ENCODE results near the gene PPRC1. TPM values are rescaled to one million over a fixed set of nuclear protein-coding genes. Genes with fewer than 3 reads are reported as not detected.

PPRC1 gene
- total RNA-seq, 1 donor from 2014 or later, result 11.7 TPM

DNA sequence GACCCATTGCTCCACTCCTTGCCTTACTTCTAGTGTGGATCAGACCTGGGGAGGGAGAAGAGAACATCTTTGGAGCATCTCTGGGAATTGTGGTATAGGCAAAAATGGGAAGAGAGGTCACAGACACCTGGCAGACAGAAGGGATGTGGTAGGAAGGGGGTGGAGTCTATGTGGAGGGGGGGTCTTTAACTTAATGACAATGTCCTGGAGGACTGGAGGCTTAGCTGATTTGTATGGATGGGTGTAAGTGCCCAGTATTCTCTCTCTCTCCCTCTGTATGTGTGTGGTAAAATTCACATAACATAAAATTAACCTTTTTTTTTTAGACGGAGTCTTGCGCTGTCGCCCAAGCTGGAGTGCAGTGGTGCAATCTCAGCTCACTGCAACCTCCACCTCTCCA lies 9.6 kb upstream of the PPRC1 start:
- no peak for DNase-seq (ENCODE audit: low spot score)
- peaks cover 25% of the 10 kb centered on the region for H3K4me1 ChIP-seq
- no peak overlapping the region for H3K4me3 ChIP-seq
- H3K27ac ChIP-seq, result no peak overlapping the region
- no peak overlapping the region for H3K9ac ChIP-seq
- no peak overlapping the region for H3K4me2 ChIP-seq
- H3F3A ChIP-seq (ENCODE audit: low read depth), result peaks cover 50% of the 10 kb centered on the region
- Mint-ChIP-seq H3K36me3 (no peaks in the 10 kb centered on the region), H3K4me3 (no peak overlapping the region), H3K4me1 (peaks cover 30% of the 10 kb centered on the region), H3K27ac (no peak overlapping the region), H3K27me3 (ENCODE audit: insufficient read depth, low read depth) (peaks cover 8% of the 10 kb centered on the region), H3K9me3 (no peaks in the 10 kb centered on the region)
- H3K36me3 ChIP-seq, result no peaks in the 10 kb centered on the region
- TF ChIP-seq, protein P1, sequence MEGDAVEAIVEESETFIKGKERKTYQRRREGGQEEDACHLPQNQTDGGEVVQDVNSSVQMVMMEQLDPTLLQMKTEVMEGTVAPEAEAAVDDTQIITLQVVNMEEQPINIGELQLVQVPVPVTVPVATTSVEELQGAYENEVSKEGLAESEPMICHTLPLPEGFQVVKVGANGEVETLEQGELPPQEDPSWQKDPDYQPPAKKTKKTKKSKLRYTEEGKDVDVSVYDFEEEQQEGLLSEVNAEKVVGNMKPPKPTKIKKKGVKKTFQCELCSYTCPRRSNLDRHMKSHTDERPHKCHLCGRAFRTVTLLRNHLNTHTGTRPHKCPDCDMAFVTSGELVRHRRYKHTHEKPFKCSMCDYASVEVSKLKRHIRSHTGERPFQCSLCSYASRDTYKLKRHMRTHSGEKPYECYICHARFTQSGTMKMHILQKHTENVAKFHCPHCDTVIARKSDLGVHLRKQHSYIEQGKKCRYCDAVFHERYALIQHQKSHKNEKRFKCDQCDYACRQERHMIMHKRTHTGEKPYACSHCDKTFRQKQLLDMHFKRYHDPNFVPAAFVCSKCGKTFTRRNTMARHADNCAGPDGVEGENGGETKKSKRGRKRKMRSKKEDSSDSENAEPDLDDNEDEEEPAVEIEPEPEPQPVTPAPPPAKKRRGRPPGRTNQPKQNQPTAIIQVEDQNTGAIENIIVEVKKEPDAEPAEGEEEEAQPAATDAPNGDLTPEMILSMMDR (IDR thresholded peaks at IDR 0.05), result no peak
- no peak for TF ChIP-seq EZH2 (IDR thresholded peaks at IDR 0.05)
- TF ChIP-seq EZH2phosphoT487 (IDR thresholded peaks at IDR 0.05), result no peak
- no peak overlapping the region for H2AFZ ChIP-seq (replicated peaks)
- H4K20me1 ChIP-seq (ENCODE audit: low read depth), result peaks cover 8% of the 10 kb centered on the region
- no peaks in the 10 kb centered on the region for H3K9me3 ChIP-seq (ENCODE audit: low read depth)
- H3K79me2 ChIP-seq (ENCODE audit: low read depth), result peaks cover 16% of the 10 kb centered on the region
- no peaks in the 10 kb centered on the region for H3K27me3 ChIP-seq

DNA sequence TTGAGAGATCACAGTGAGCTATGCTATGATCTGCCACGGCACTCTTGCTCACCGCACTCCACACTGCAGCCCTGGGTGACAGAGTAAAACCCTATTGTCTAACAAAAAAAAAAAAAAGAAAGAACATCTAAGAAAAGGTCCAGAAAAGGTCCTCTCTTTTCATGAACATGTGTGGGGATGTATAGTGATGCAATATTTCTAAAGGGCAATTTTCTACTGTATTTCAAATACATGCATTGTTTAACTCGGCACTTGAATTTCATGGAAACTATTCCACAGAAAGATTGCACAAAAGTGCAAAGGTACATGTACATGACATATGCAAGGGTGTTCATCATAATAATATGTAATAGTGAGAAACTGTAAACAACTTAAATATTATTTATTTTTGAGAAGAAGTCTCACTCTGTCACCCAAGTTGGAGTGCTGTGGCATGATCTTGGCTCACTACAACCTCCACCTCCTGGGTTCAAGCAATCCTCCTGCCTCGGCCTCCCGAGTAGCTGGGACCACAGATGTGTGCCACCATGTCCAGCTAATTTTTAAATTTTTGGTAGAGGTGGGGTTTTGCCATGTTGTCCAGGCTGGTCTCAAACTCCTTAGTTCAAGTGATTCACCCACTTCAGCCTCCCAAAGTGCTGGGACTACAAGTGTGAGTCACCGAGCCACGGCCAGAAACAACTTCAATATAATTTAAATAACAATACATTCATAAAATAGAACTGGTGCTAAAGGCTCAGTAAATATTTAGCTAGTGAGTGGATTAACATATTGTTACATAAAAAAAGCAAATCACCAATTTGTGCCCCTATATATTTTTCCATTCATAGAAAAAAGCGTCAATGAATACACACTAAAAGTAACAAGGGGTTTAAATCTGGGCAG lies 1.3 kb upstream of the PPRC1 start:
- TF ChIP-seq EZH2 (IDR thresholded peaks at IDR 0.05) (no peak), EZH2phosphoT487 (IDR thresholded peaks at IDR 0.05) (no peak)
- TF ChIP-seq, protein P1 (IDR thresholded peaks at IDR 0.05), result no peak
- no peaks in the 10 kb centered on the region for H3K36me3 ChIP-seq
- H4K20me1 ChIP-seq (ENCODE audit: low read depth), result peaks cover 31% of the 10 kb centered on the region
- no peak overlapping the region for H2AFZ ChIP-seq (replicated peaks)
- H3F3A ChIP-seq (ENCODE audit: low read depth), result peaks cover 4% of the 10 kb centered on the region
- peak overlapping the region; percentile 99 for H3K4me3 Mint-ChIP-seq
- H3K4me3 ChIP-seq, result no peak overlapping the region
- H3K9me3 ChIP-seq (ENCODE audit: low read depth), result no peaks in the 10 kb centered on the region
- no peaks in the 10 kb centered on the region for H3K9me3 Mint-ChIP-seq
- H3K27ac ChIP-seq, result no peak overlapping the region
- peaks cover 3% of the 10 kb centered on the region for H3K36me3 Mint-ChIP-seq
- H3K9ac ChIP-seq, result no peak overlapping the region
- H3K27ac Mint-ChIP-seq, result no peak overlapping the region
- no peak overlapping the region for H3K4me2 ChIP-seq
- peaks cover 20% of the 10 kb centered on the region for H3K4me1 Mint-ChIP-seq
- peaks cover 12% of the 10 kb centered on the region for H3K4me1 ChIP-seq
- peaks cover 8% of the 10 kb centered on the region for H3K27me3 Mint-ChIP-seq (ENCODE audit: insufficient read depth, low read depth)
- H3K27me3 ChIP-seq, result no peaks in the 10 kb centered on the region
- DNase-seq (ENCODE audit: low spot score), result no peak
- peaks cover 37% of the 10 kb centered on the region for H3K79me2 ChIP-seq (ENCODE audit: low read depth)

DNA sequence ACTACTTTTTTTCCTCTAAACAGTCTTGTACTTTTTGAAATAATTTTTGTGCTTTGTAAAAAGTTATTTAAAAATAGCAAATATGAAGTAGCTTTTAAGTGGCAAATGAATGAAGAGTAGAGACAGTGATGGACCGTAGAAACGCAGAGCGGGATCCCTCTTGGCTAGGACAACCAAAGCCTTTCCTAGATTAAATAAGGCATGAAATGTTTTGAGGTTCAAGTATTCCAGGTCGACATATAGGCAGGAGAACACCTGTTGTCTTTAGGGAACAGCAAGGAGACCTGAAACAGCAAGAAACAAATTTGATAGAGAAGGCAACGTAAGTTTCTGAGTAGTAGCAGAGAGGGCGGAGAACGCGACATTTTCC lies 662 bp upstream of the PPRC1 start:
- H3K4me1 ChIP-seq, result peaks cover 16% of the 10 kb centered on the region
- no peak for DNase-seq (ENCODE audit: low spot score)
- Mint-ChIP-seq H3K27ac (no peak overlapping the region), H3K4me3 (peak overlapping the region; percentile 99), H3K27me3 (ENCODE audit: insufficient read depth, low read depth) (peaks cover 8% of the 10 kb centered on the region), H3K4me1 (peaks cover 23% of the 10 kb centered on the region), H3K36me3 (peaks cover 3% of the 10 kb centered on the region), H3K9me3 (no peaks in the 10 kb centered on the region)
- no peaks in the 10 kb centered on the region for H3K9me3 ChIP-seq (ENCODE audit: low read depth)
- no peaks in the 10 kb centered on the region for H3K36me3 ChIP-seq
- H3K27ac ChIP-seq, result no peak overlapping the region
- H3K79me2 ChIP-seq (ENCODE audit: low read depth), result peaks cover 43% of the 10 kb centered on the region
- peak overlapping the region; percentile 70 for H2AFZ ChIP-seq (replicated peaks)
- H3F3A ChIP-seq (ENCODE audit: low read depth), result peaks cover 4% of the 10 kb centered on the region
- H3K9ac ChIP-seq, result no peak overlapping the region
- TF ChIP-seq EZH2phosphoT487 (IDR thresholded peaks at IDR 0.05), result no peak
- TF ChIP-seq, protein P1 (IDR thresholded peaks at IDR 0.05), result no peak
- no peak for TF ChIP-seq EZH2 (IDR thresholded peaks at IDR 0.05)
- peaks cover 37% of the 10 kb centered on the region for H4K20me1 ChIP-seq (ENCODE audit: low read depth)
- no peaks in the 10 kb centered on the region for H3K27me3 ChIP-seq
- H3K4me3 ChIP-seq, result peak overlapping the region; percentile 91
- peak overlapping the region; percentile 69 for H3K4me2 ChIP-seq

Measured in neural progenitor cell (in vitro differentiated cells).